ENCODE data around the gene ELMO1. TPM values are rescaled to one million over a fixed set of nuclear protein-coding genes. Genes with fewer than 3 reads are reported as not detected.

ELMO1 gene
- total RNA-seq, 8 experiments from 2014 or later, result 4.2 to 121 (median 40.0) TPM

- Histone ChIP-seq H3K27ac (no peak overlapping the region), H3K4me3 (no peak overlapping the region), H3K4me1 (replicated peaks in 1 of 2) (peaks cover 30 to 41% of the 10 kb centered on the region in 2 donors)
- 13 to 100% (median 90%) methylated on average over 1 to 3 of the region's 4 CpGs; no CpG with 5 or more reads in 2 of the 10 experiments for WGBS, 10 experiments
- peak in 2 of 8 experiments; percentile 57 to 69 for ATAC-seq (replicated peaks in 6 of 8)
- in situ Hi-C loops (cut with MboI; ENCODE audit: low pct_unique_long_range_greater_than_20kb in 2 of 9, low sequenced_read_pairs in 9 of 9, unreplicated experiment in 9 of 9), result loop anchor here in 3 of 9 experiments (25.0 kb wide), 2 partner anchors 202 to 398 kb away; partner anchors contain the start of gene NME8 (in 1 of the 3)
Measured at GRCh38 chr7:37438906-37439652, 9.6 kb downstream of the ELMO1 start.

- in situ Hi-C loops (cut with MboI; ENCODE audit: low pct_unique_long_range_greater_than_20kb in 2 of 9, low sequenced_read_pairs in 9 of 9, unreplicated experiment in 9 of 9), result loop anchor here in 3 of 9 experiments (25.0 kb wide), 2 partner anchors 198 to 402 kb away; partner anchors contain the start of gene NME8 (in 1 of the 3)
- 0 to 100% (median 93%) methylated on average over 1 to 5 of the region's 6 CpGs; no CpG with 5 or more reads in 2 of the 10 experiments for WGBS, 10 experiments
- Histone ChIP-seq H3K27ac (no peak overlapping the region), H3K4me3 (no peak overlapping the region), H3K4me1 (replicated peaks in 1 of 2) (peaks cover 12 to 24% of the 10 kb centered on the region in 2 donors)
- ATAC-seq (replicated peaks in 6 of 8), result no peak
Measured at GRCh38 chr7:37435156-37435855, 13.4 kb downstream of the ELMO1 start.

- in situ Hi-C loops (cut with MboI; ENCODE audit: low pct_unique_long_range_greater_than_20kb in 2 of 9, low sequenced_read_pairs in 9 of 9, unreplicated experiment in 9 of 9), result loop anchor here in 3 of 9 experiments (25.0 kb wide), 2 partner anchors 197 to 403 kb away; partner anchors contain the start of gene NME8 (in 1 of the 3)
- peaks cover 12 to 24% of the 10 kb centered on the region in 2 donors for H3K4me1 ChIP-seq (replicated peaks in 1 of 2)
- no peak overlapping the region for H3K27ac ChIP-seq
- peak in 5 of 8 experiments; percentile 60 to 94 (median 92) for ATAC-seq (replicated peaks in 6 of 8)
- 10 to 100% (median 47%) methylated on average over 1 to 2 of the region's 3 CpGs; no CpG with 5 or more reads in 2 of the 10 experiments for WGBS, 10 experiments
- H3K4me3 ChIP-seq, result no peak overlapping the region
Measured at GRCh38 chr7:37434529-37434928, 14.1 kb downstream of the ELMO1 start.

- ATAC-seq (replicated peaks in 6 of 8), result peak in 2 of 8 experiments; percentile 19 to 71
- Histone ChIP-seq H3K27ac (no peak overlapping the region), H3K4me3 (no peak overlapping the region), H3K4me1 (replicated peaks in 1 of 2) (peaks cover 4 to 16% of the 10 kb centered on the region in 2 donors)
- in situ Hi-C loops (cut with MboI; ENCODE audit: low pct_unique_long_range_greater_than_20kb in 2 of 9, low sequenced_read_pairs in 9 of 9, unreplicated experiment in 9 of 9), result loop anchor here in 3 of 9 experiments (25.0 kb wide), 2 partner anchors 196 to 404 kb away; partner anchors contain the start of gene NME8 (in 1 of the 3)
- 17 to 100% (median 88%) methylated on average over 1 to 3 of the region's 3 CpGs; no CpG with 5 or more reads in 3 of the 10 experiments for WGBS, 10 experiments
Measured at GRCh38 chr7:37433166-37433565, 15.5 kb downstream of the ELMO1 start.

- peaks cover 4 to 20% of the 10 kb centered on the region in 2 donors for H3K4me1 ChIP-seq (replicated peaks in 1 of 2)
- ATAC-seq (replicated peaks in 6 of 8), result no peak
- no peak overlapping the region for H3K4me3 ChIP-seq
- in situ Hi-C loops (cut with MboI; ENCODE audit: low pct_unique_long_range_greater_than_20kb in 2 of 9, low sequenced_read_pairs in 9 of 9, unreplicated experiment in 9 of 9), result loop anchor here in 3 of 9 experiments (25.0 kb wide), 2 partner anchors 195 to 405 kb away; partner anchors contain the start of gene NME8 (in 1 of the 3)
- 10 to 93% (median 63%) methylated on average over 2 to 8 of the region's 8 CpGs for whole genome bisulfite sequencing, 10 experiments
- no peak overlapping the region for H3K27ac ChIP-seq
Measured at GRCh38 chr7:37432281-37432920, 16.3 kb downstream of the ELMO1 start.

- in situ Hi-C loops (cut with MboI; ENCODE audit: low pct_unique_long_range_greater_than_20kb in 2 of 9, low sequenced_read_pairs in 9 of 9, unreplicated experiment in 9 of 9), result loop anchor here in 3 of 9 experiments (25.0 kb wide), 2 partner anchors 194 to 406 kb away; partner anchors contain the start of gene NME8 (in 1 of the 3)
- ATAC-seq (replicated peaks in 6 of 8), result no peak
- peaks cover 4 to 13% of the 10 kb centered on the region in 2 donors for H3K4me1 ChIP-seq (replicated peaks in 1 of 2)
Measured at GRCh38 chr7:37431413-37431812, 17.3 kb downstream of the ELMO1 start.

GRCh38 chr7:37430640-37431039 lies 18.0 kb downstream of the ELMO1 start:
- in situ Hi-C loops (cut with MboI; ENCODE audit: low pct_unique_long_range_greater_than_20kb in 2 of 9, low sequenced_read_pairs in 9 of 9, unreplicated experiment in 9 of 9), result loop anchor here in 3 of 9 experiments (25.0 kb wide), 2 partner anchors 193 to 407 kb away; partner anchors contain the start of gene NME8 (in 1 of the 3)
- Histone ChIP-seq H3K4me3 (no peak overlapping the region), H3K4me1 (replicated peaks in 1 of 2) (peaks cover 4 to 13% of the 10 kb centered on the region in 2 donors), H3K27ac (no peak overlapping the region)
- WGBS, 10 experiments, result 69 to 100% (median 83%) methylated on average over 2 to 6 of the region's 6 CpGs; no CpG with 5 or more reads in 1 of the 10 experiments
- no peak for ATAC-seq (replicated peaks in 6 of 8)

More at GRCh38 chr7:37431413-37431812, 17.3 kb downstream of the ELMO1 start:
- no peak overlapping the region for H3K27ac ChIP-seq
- no peak overlapping the region for H3K4me3 ChIP-seq

GRCh38 chr7:37430171-37430570 lies 18.5 kb downstream of the ELMO1 start:
- WGBS, 10 experiments, result 38 to 100% (median 89%) methylated on average over 2 to 7 of the region's 8 CpGs
- Histone ChIP-seq H3K4me3 (no peak overlapping the region), H3K27ac (no peak overlapping the region), H3K4me1 (replicated peaks in 1 of 2) (peaks cover 4 to 13% of the 10 kb centered on the region in 2 donors)
- in situ Hi-C loops (cut with MboI; ENCODE audit: low pct_unique_long_range_greater_than_20kb in 2 of 9, low sequenced_read_pairs in 9 of 9, unreplicated experiment in 9 of 9), result loop anchor here in 3 of 9 experiments (25.0 kb wide), 2 partner anchors 193 to 407 kb away; partner anchors contain the start of gene NME8 (in 1 of the 3)
- no peak for ATAC-seq (replicated peaks in 6 of 8)

- no peak overlapping the region for H3K4me3 ChIP-seq
- peaks cover 4 to 6% of the 10 kb centered on the region in 2 donors for H3K4me1 ChIP-seq (replicated peaks in 1 of 2)
- in situ Hi-C loops (cut with MboI; ENCODE audit: low pct_unique_long_range_greater_than_20kb in 2 of 9, low sequenced_read_pairs in 9 of 9, unreplicated experiment in 9 of 9), result loop anchor here in 3 of 9 experiments (25.0 kb wide), 2 partner anchors 192 to 408 kb away; partner anchors contain the start of gene NME8 (in 1 of the 3)
- peak in 1 of 8 experiments; percentile 30 for ATAC-seq (replicated peaks in 6 of 8)
- no peak overlapping the region for H3K27ac ChIP-seq
Measured at GRCh38 chr7:37429435-37429791, 19.3 kb downstream of the ELMO1 start.

GRCh38 chr7:37428681-37429434 lies 19.8 kb downstream of the ELMO1 start:
- peaks cover 0 to 3% of the 10 kb centered on the region in 2 donors for H3K4me1 ChIP-seq (replicated peaks in 1 of 2)
- no peak overlapping the region for H3K27ac ChIP-seq

GRCh38 chr7:37427276-37427940 lies 21.3 kb downstream of the ELMO1 start:
- H3K4me3 ChIP-seq, result no peak overlapping the region
- no peak overlapping the region for H3K27ac ChIP-seq
- ATAC-seq (replicated peaks in 6 of 8), result no peak
- WGBS, 10 experiments, result 30 to 100% (median 94%) methylated on average over 1 to 2 of the region's 2 CpGs; no CpG with 5 or more reads in 1 of the 10 experiments
- in situ Hi-C loops (cut with MboI; ENCODE audit: low pct_unique_long_range_greater_than_20kb in 2 of 9, low sequenced_read_pairs in 9 of 9, unreplicated experiment in 9 of 9), result loop anchor here in 3 of 9 experiments (25.0 kb wide), 2 partner anchors 190 to 410 kb away; partner anchors contain the start of gene NME8 (in 1 of the 3)
- H3K4me1 ChIP-seq (replicated peaks in 1 of 2), result peaks cover 0 to 3% of the 10 kb centered on the region in 2 donors

More at GRCh38 chr7:37428681-37429434, 19.8 kb downstream of the ELMO1 start:
- ATAC-seq (replicated peaks in 6 of 8), result no peak
- no peak overlapping the region for H3K4me3 ChIP-seq
- WGBS, 10 experiments, result 26 to 100% (median 87%) methylated on average over 1 to 6 of the region's 6 CpGs; no CpG with 5 or more reads in 1 of the 10 experiments
- in situ Hi-C loops (cut with MboI; ENCODE audit: low pct_unique_long_range_greater_than_20kb in 2 of 9, low sequenced_read_pairs in 9 of 9, unreplicated experiment in 9 of 9), result loop anchor here in 3 of 9 experiments (25.0 kb wide), 2 partner anchors 192 to 408 kb away; partner anchors contain the start of gene NME8 (in 1 of the 3)

All from motor neuron (in vitro differentiated cells).